OCI-LY3 (cell line): ENCODE measurements around the gene RECK.

Experiments
- H2AFZ ChIP-seq: fragments of 200-600, 300-600 bp; shearing (Covaris generic); 2 replicates; pipeline ENCODE4 v1.6.0; 2014; ENCODE audit warnings: antibody characterized with exemption, low read depth, low read length
- H3K27ac ChIP-seq: fragments of 200-600, 300-600 bp; sonication (generic); 2 replicates; pipeline ENCODE4 v1.5.1; 2014; ENCODE audit warnings: mild to moderate bottlenecking, low read length, moderate library complexity, mixed read lengths
- H3K27me3 ChIP-seq: fragments of 200-600, 300-600 bp; sonication (generic); 2 replicates; pipeline ENCODE4 v1.6.1; 2014; ENCODE audit warnings: low read depth, low read length, mixed read lengths
- H3K36me3 ChIP-seq: fragments of 200-600, 300-600 bp; sonication (generic); replicated peaks from 2 replicates; pipeline ENCODE3; 2014; ENCODE audit warnings: low read depth, low read length, mixed read lengths
- H3K4me1 ChIP-seq: fragments of 300-600, 200-600 bp; sonication (generic); 2 replicates; pipeline ENCODE4 v1.6.1; 2014; ENCODE audit warnings: low read length, mixed read lengths
- H3K4me2 ChIP-seq: fragments of 200-600, 300-600 bp; sonication (generic); 2 replicates; pipeline ENCODE4 v1.6.1; 2014; ENCODE audit warnings: low read length, mixed read lengths
- H3K4me3 ChIP-seq: fragments of 300-600, 200-600 bp; sonication (generic); 2 replicates; pipeline ENCODE4 v1.5.1; 2014; ENCODE audit warnings: antibody characterized with exemption, mild to moderate bottlenecking, low read length, moderate library complexity
- H3K79me2 ChIP-seq: fragments of 300-600, 200-600 bp; shearing (Covaris generic); 2 replicates; pipeline ENCODE4 v1.6.1; 2014; ENCODE audit warnings: mild to moderate bottlenecking, low read length, mixed read lengths
- H3K9ac ChIP-seq: fragments of 300-600, 200-600 bp; shearing (Covaris generic); 2 replicates; pipeline ENCODE4 v1.6.0; 2014; ENCODE audit warnings: mild to moderate bottlenecking, low read length, moderate library complexity
- H3K9me3 ChIP-seq: fragments of 200-600, 300-600 bp; shearing (Covaris generic); 2 replicates; pipeline ENCODE4 v1.6.1; 2014; ENCODE audit warnings: low read length, mixed read lengths; ENCODE audit not compliant: insufficient read depth
- H4K20me1 ChIP-seq: fragments of 200-600, 300-600 bp; sonication (generic); 2 replicates; pipeline ENCODE4 v1.6.1; 2016; ENCODE audit warnings: low read length, mixed read lengths; ENCODE audit not compliant: insufficient read depth
- CTCF ChIP-seq: fragments of 200-600, 300-600 bp; sonication (generic); IDR thresholded peaks from 2 replicates; pipeline ENCODE4 v1.5.1; 2014; ENCODE audit warnings: antibody characterized with exemption, low read length, low read depth
- EZH2phosphoT487 ChIP-seq: fragments of 200-600 bp; shearing (Covaris generic); IDR thresholded peaks from 2 replicates; pipeline ENCODE4 v1.6.1; 2018; ENCODE audit warnings: antibody characterized with exemption, mixed run types, low read depth

The RECK gene

GRCh38 chr9:36110434-36110833 lies 73.7 kb downstream of the RECK start:
- Histone ChIP-seq H3K36me3 (no peaks in the 10 kb centered on the region), H3K27me3 (no peaks in the 10 kb centered on the region), H3K4me1 (no peaks in the 10 kb centered on the region), H2AFZ (no peak overlapping the region), H3K27ac (no peak overlapping the region), H3K4me3 (no peak overlapping the region), H3K9me3 (no peaks in the 10 kb centered on the region), H4K20me1 (no peaks in the 10 kb centered on the region), H3K9ac (no peak overlapping the region), H3K4me2 (no peak overlapping the region), H3K79me2 (no peaks in the 10 kb centered on the region)
- TF ChIP-seq EZH2phosphoT487: no peak
- peak; percentile 30; the same call in 1 of the 2 replicates for TF ChIP-seq CTCF

DNA sequence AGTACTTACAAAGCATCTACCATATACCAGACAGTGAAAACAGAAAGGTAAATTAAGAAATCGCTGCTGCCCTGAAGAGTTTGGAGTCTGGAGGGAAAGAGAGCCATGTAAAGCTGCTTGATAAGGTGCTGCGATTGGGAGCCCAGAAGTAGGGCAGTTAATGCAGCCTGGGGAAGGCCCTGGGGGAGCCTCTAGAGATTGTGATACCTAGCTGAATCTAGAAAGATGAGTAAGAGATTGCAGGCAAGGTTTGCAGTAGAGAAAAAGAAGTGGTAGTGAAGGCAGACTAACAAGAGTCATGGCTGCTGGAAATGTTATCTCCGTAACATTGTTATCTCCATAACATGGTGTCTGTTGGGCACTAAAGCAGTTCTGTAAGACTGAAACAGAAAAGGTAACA lies 75.8 kb downstream of the RECK start:
- Histone ChIP-seq H3K4me3 (no peak overlapping the region), H4K20me1 (no peaks in the 10 kb centered on the region), H3K4me1 (no peaks in the 10 kb centered on the region), H3K27ac (no peak overlapping the region), H3K9ac (no peak overlapping the region), H2AFZ (no peak overlapping the region), H3K79me2 (no peaks in the 10 kb centered on the region), H3K27me3 (no peaks in the 10 kb centered on the region), H3K36me3 (no peaks in the 10 kb centered on the region), H3K9me3 (no peaks in the 10 kb centered on the region), H3K4me2 (no peak overlapping the region)
- TF ChIP-seq EZH2phosphoT487 (no peak), CTCF (no peak)

- H4K20me1 ChIP-seq: no peaks in the 10 kb centered on the region
- H3K4me3 ChIP-seq: no peak overlapping the region
- no peak for TF ChIP-seq CTCF
- no peak for TF ChIP-seq EZH2phosphoT487
- H3K4me2 ChIP-seq: no peak overlapping the region
- no peaks in the 10 kb centered on the region for H3K9me3 ChIP-seq
- H3K79me2 ChIP-seq: no peaks in the 10 kb centered on the region
- H3K36me3 ChIP-seq: no peaks in the 10 kb centered on the region
- H3K27ac ChIP-seq: no peak overlapping the region
- no peak overlapping the region for H2AFZ ChIP-seq
- no peak overlapping the region for H3K9ac ChIP-seq
- H3K27me3 ChIP-seq: no peaks in the 10 kb centered on the region
- no peaks in the 10 kb centered on the region for H3K4me1 ChIP-seq
Observed at GRCh38 chr9:36113999-36114398, 77.3 kb downstream of the RECK start.

- no peak overlapping the region for H3K4me2 ChIP-seq
- no peak overlapping the region for H3K4me3 ChIP-seq
- no peaks in the 10 kb centered on the region for H3K36me3 ChIP-seq
- no peaks in the 10 kb centered on the region for H3K27me3 ChIP-seq
- TF ChIP-seq EZH2phosphoT487 (no peak), CTCF (no peak)
- H3K79me2 ChIP-seq: no peaks in the 10 kb centered on the region
- H3K9ac ChIP-seq: no peak overlapping the region
- no peak overlapping the region for H3K27ac ChIP-seq
- no peaks in the 10 kb centered on the region for H4K20me1 ChIP-seq
- H2AFZ ChIP-seq: no peak overlapping the region
- H3K4me1 ChIP-seq: no peaks in the 10 kb centered on the region
- no peaks in the 10 kb centered on the region for H3K9me3 ChIP-seq
Observed at GRCh38 chr9:36116593-36116992, 79.9 kb downstream of the RECK start.
